H1 (cell line): ENCODE results near the gene DCTPP1. TPM values are rescaled to one million over a fixed set of nuclear protein-coding genes. Genes with fewer than 3 reads are reported as not detected.

ENCODE experiments used
- EP300 ChIP-seq, 2 experiments: IDR thresholded peaks; 1 replicate in 1 of 2; 2 replicates in 1 of 2; pipeline ENCODE4 v1.6.1; 2011 to 2012; ENCODE audit warnings: low read depth in 2 of 2, low read length in 2 of 2, mild to moderate bottlenecking in 2 of 2, borderline replicate concordance in 1 of 2, inconsistent platforms in 1 of 2, moderate library complexity in 1 of 2
- polyA plus RNA-seq, 7 experiments: library from polyadenylated mRNA; depleted of rRNA in 3 of 7; stranded (reverse) in 5 of 7; unstranded in 2 of 7; fragments of >200 nt in 5 of 7; fragments of 200-250 nt in 2 of 7; gene quantifications; 1 replicate in 5 of 7; 2 replicates in 1 of 7; 4 replicates in 1 of 7; pipeline versions ENCODE4 v1.2.1 to v1.2.3, GENCODE V29; 2011 to 2013; ENCODE audit warnings: missing spikeins in 2 of 7, mixed read lengths in 2 of 7
- total RNA-seq: library from RNA; stranded (reverse); fragmentation: NEBNext Ultra II Directional; extraction: Animal tissue kit (Norgen Biotek cat#: 25700); gene quantifications from 2 replicates; pipeline ENCODE4 v1.2.1, GENCODE V29; 2021

Gene DCTPP1
- total and polyA plus RNA-seq, 2 of the 8 experiments (the other 6 are each of a cell fraction or from before 2014, with no cell fraction given) = 94.5 to 103 TPM

GRCh38 chr16:30399435-30400186 lies 30.2 kb downstream of the DCTPP1 start (continued):
- TF ChIP-seq EP300 (IDR thresholded peaks at IDR 0.05; ENCODE audit: borderline replicate concordance in 1 of 2, low read depth in 2 of 2, low read length in 2 of 2) = no peak
